HFFc6 (cell line): ENCODE data around the gene TMEM109. TPM values are rescaled to one million over a fixed set of nuclear protein-coding genes. Genes with fewer than 3 reads are reported as not detected.

Experiments used
- DNase-seq: peaks from one replicate; pipeline ENCODE4 v3.0.0-alpha.2; 2018
- H3K27ac Mint-ChIP-seq: 2 replicates; pipeline ENCODE4 v1.8.0; 2020; ENCODE audit warnings: mild to moderate bottlenecking, mixed read lengths
- H3K27me3 Mint-ChIP-seq: 2 replicates; pipeline ENCODE4 v1.8.0; 2021; ENCODE audit warnings: mild to moderate bottlenecking, moderate library complexity, mixed read lengths; ENCODE audit not compliant: insufficient read depth
- H3K36me3 Mint-ChIP-seq: 2 replicates; pipeline ENCODE4 v1.8.0; 2021; ENCODE audit warnings: low read depth, mixed read lengths
- H3K4me1 Mint-ChIP-seq: 2 replicates; pipeline ENCODE4 v1.8.0; 2020; ENCODE audit warnings: low read depth, mixed read lengths
- H3K4me3 Mint-ChIP-seq: 2 replicates; pipeline ENCODE4 v1.8.0; 2020; ENCODE audit warnings: mild to moderate bottlenecking, moderate library complexity, mixed read lengths
- H3K9me3 Mint-ChIP-seq: 2 replicates; pipeline ENCODE4 v1.8.0; 2020; ENCODE audit warnings: mild to moderate bottlenecking, mixed read lengths
- total RNA-seq, 6 experiments: library from RNA; stranded (reverse); fragmentation: NEBNext Ultra II Directional; extraction: Animal tissue kit (Norgen Biotek cat#: 25700); gene quantifications; 2 replicates in 1 of 6; 3 replicates in 5 of 6; pipeline ENCODE4 v1.2.3, GENCODE V29; 2021
- TF ChIP-seq, protein P1 (sequence below): fragments of 200-600 bp; sonication (generic); IDR thresholded peaks from 2 replicates; pipeline ENCODE4 v1.5.0; 2021; ENCODE audit warnings: antibody characterized with exemption, mild to moderate bottlenecking

The TMEM109 gene
- total RNA-seq, 6 experiments from 2014 or later: 74.6 to 101 (median 92.5) TPM

DNA sequence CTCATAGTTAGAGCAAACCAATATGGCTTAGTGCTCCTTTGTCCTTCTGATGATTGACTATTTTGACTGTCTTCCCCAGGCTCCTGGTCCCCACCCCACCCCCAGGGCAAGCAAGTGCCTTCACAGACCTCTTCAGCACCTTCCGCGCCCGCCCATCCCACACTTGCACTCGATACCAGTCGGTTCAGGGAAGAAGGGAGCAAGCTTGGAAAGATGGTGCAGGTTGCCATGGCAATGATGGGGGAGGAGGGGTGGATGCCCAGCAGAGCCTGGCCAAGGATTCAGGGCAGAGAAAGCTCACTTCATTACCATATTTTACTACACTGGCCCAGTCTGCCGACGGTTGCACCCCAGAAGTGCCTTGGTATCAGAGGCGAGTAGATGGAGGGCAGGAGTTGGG is 12.5 kb downstream of the TMEM109 start:
- TF ChIP-seq, protein P1, sequence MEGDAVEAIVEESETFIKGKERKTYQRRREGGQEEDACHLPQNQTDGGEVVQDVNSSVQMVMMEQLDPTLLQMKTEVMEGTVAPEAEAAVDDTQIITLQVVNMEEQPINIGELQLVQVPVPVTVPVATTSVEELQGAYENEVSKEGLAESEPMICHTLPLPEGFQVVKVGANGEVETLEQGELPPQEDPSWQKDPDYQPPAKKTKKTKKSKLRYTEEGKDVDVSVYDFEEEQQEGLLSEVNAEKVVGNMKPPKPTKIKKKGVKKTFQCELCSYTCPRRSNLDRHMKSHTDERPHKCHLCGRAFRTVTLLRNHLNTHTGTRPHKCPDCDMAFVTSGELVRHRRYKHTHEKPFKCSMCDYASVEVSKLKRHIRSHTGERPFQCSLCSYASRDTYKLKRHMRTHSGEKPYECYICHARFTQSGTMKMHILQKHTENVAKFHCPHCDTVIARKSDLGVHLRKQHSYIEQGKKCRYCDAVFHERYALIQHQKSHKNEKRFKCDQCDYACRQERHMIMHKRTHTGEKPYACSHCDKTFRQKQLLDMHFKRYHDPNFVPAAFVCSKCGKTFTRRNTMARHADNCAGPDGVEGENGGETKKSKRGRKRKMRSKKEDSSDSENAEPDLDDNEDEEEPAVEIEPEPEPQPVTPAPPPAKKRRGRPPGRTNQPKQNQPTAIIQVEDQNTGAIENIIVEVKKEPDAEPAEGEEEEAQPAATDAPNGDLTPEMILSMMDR: no peak
- Mint-ChIP-seq H3K27ac (no peak overlapping the region), H3K4me3 (no peak overlapping the region), H3K36me3 (peaks cover 5% of the 10 kb centered on the region; the same call in 1 of the 2 replicates), H3K9me3 (no peaks in the 10 kb centered on the region), H3K27me3 (no peaks in the 10 kb centered on the region), H3K4me1 (peaks cover 13% of the 10 kb centered on the region)
- DNase-seq: no peak

DNA sequence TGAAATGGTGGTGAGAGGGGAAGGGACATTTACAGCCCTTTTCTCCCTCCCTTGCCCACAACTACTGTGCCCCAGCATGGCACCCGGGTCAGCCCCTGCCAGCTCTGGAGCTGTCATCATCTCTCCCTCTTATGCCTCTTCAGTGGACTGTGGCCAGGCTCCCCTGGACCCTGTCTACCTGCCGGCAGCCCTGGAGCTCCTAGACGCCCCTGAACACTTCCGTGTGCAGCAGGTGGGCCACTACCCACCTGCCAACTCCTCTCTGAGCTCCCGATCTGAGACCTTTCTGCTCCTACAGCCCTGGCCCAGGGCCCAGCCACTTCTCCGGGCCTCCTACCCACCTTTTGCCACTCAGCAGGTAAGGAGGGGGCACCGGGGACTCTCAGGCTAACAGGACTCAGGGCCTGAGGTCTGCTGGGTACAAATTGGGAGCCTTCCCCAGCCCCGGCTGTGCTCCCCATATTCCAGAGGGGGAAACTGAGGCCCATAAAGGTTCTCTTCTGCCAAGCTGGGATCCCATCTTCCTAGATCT is 13.2 kb downstream of the TMEM109 start:
- H3K4me3 Mint-ChIP-seq: no peak overlapping the region
- H3K27ac Mint-ChIP-seq: no peak overlapping the region
- DNase-seq: no peak
- no peaks in the 10 kb centered on the region for H3K9me3 Mint-ChIP-seq
- peaks cover 13% of the 10 kb centered on the region for H3K4me1 Mint-ChIP-seq
- peaks cover 5% of the 10 kb centered on the region; the same call in 1 of the 2 replicates for H3K36me3 Mint-ChIP-seq
- no peaks in the 10 kb centered on the region for H3K27me3 Mint-ChIP-seq
- TF ChIP-seq, protein P1: no peak

DNA sequence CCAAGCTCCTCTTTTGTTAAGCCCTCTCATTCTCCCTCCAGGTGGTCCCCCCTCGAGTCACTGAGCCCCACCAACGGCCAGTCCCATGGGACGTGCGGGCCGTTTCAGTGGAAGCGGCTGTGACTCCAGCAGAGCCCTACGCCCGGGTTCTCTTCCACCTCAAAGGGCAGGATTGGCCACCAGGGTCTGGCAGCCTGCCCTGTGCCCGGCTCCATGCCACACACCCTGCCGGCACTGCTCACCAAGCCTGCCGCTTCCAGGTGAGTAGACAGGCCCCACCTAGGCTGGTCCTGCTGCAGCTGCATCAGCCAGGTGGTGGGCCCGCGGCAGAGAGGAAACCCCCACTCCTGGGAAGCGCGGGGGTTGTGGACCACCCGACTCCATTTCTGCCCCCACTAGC is 13.6 kb downstream of the TMEM109 start:
- Mint-ChIP-seq H3K36me3 (0 out of 2 replicates have a peak, but pooled peaks cover under 1% of the 10 kb centered on the region), H3K27me3 (no peaks in the 10 kb centered on the region), H3K4me1 (peaks cover 13% of the 10 kb centered on the region), H3K9me3 (no peaks in the 10 kb centered on the region), H3K4me3 (no peak overlapping the region), H3K27ac (no peak overlapping the region)
- no peak for DNase-seq
- TF ChIP-seq, protein P1: no peak

DNA sequence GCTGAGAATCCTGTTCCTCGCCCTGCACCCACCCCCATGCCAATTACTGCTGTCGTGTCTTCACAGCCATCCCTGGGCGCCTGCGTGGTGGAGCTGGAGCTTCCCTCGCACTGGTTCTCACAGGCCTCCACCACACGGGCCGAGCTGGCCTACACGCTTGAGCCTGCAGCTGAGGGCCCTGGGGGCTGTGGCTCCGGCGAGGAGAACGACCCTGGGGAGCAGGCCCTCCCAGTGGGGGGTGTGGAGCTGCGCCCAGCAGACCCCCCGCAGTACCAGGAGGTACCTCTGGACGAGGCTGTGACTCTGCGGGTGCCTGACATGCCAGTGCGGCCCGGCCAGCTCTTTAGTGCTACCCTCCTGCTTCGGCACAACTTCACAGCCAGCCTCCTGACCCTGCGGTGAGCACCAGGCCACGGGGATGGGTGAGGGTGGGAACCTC is 14.6 kb downstream of the TMEM109 start:
- TF ChIP-seq, protein P1: no peak
- Mint-ChIP-seq H3K4me1 (peaks cover 13% of the 10 kb centered on the region), H3K4me3 (no peak overlapping the region), H3K36me3 (no peaks in the 10 kb centered on the region), H3K27ac (no peak overlapping the region), H3K9me3 (no peaks in the 10 kb centered on the region), H3K27me3 (no peaks in the 10 kb centered on the region)
- DNase-seq: no peak

DNA sequence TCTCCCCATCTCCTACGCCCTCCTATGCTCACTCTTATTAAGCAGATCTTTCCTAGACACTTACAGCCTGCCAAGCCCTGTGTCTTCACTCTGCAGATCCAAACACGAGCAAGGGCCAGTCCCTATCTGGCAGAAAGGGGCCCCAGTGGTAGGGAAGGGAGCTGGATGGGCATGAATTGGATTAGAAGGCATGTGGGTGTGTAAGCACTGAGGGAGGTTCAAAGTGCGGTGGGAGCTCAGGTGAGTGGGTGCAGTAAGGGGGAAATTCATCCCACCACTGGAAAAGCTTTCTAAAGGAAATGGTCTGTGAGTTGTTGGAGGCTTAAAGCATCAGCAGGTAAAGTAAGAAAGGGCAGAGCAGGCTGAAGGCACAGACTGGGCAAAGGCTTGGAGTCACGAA is 15.8 kb downstream of the TMEM109 start:
- H3K36me3 Mint-ChIP-seq: no peaks in the 10 kb centered on the region
- no peak for DNase-seq
- H3K4me1 Mint-ChIP-seq: peaks cover 13% of the 10 kb centered on the region
- H3K9me3 Mint-ChIP-seq: no peaks in the 10 kb centered on the region
- H3K4me3 Mint-ChIP-seq: no peak overlapping the region
- H3K27ac Mint-ChIP-seq: no peak overlapping the region
- TF ChIP-seq, protein P1: no peak
- no peaks in the 10 kb centered on the region for H3K27me3 Mint-ChIP-seq
